Activated B cell treated with CpG ODN at 0.5 μM for 24 hours (primary cell): Measurements from ENCODE around the gene CYP2C19. TPM values are rescaled to one million over a fixed set of nuclear protein-coding genes. Genes with fewer than 3 reads are reported as not detected.
"Not testable (repeated sequence)": the region's sequence is repeated elsewhere in the genome, so short reads cannot be mapped to it uniquely, and the experiment has no call there.

ENCODE experiments used
- ATAC-seq: fragments of 200-7000 bp; cut with Tn5 transposase; one replicate; pipeline ENCODE4 v1.10.0; 2021; ENCODE audit warnings: low read depth, mild to moderate bottlenecking, moderate library complexity
- CTCF ChIA-PET: fragments of 350-600 bp; sonication (Branson Sonifier 250); formaldehyde crosslinking; loops from one replicate; lab custom pipeline; 2021; ENCODE audit warnings: antibody characterized with exemption; lab: Charles Lee
- POLR2A ChIA-PET: fragments of 350-600 bp; sonication (Branson Sonifier 250); formaldehyde crosslinking; loops from one replicate; lab custom pipeline; 2021; ENCODE audit warnings: antibody characterized with exemption; lab: Charles Lee
- DNase-seq: peaks from one replicate; pipeline ENCODE4 v3.0.0; 2022
- H3K27ac Mint-ChIP-seq: one replicate; pipeline ENCODE4 v1.8.0; 2020; ENCODE audit warnings: mixed read lengths
- H3K27me3 Mint-ChIP-seq: one replicate; pipeline ENCODE4 v1.8.0; 2021; ENCODE audit warnings: mixed read lengths
- H3K36me3 Mint-ChIP-seq: one replicate; pipeline ENCODE4 v1.8.0; 2021; ENCODE audit warnings: low read depth, mixed read lengths
- H3K4me1 Mint-ChIP-seq: one replicate; pipeline ENCODE4 v1.8.0; 2021; ENCODE audit warnings: mixed read lengths
- H3K4me3 Mint-ChIP-seq: one replicate; pipeline ENCODE4 v1.8.0; 2020; ENCODE audit warnings: mild to moderate bottlenecking, mixed read lengths
- H3K9me3 Mint-ChIP-seq: one replicate; pipeline ENCODE4 v1.8.0; 2020; ENCODE audit warnings: mixed read lengths
- intact Hi-C: fragments of 100-400 bp; cut with micrococcal nuclease; formaldehyde crosslinking; loops from one replicate; pipeline ENCODE4 v1.15.1; 2024
- total RNA-seq: library from RNA; stranded (reverse); gene quantifications from 2 replicates; pipeline ENCODE4 v1.2.3, GENCODE V29; 2022
- TF ChIP-seq, protein P1 (sequence below): fragments of 200-600 bp; IDR thresholded peaks from one replicate; pipeline ENCODE4 v1.8.0; 2022; ENCODE audit warnings: antibody characterized with exemption, mild to moderate bottlenecking

Gene CYP2C19
- total RNA-seq, 1 donor from 2014 or later: not detected

DNA sequence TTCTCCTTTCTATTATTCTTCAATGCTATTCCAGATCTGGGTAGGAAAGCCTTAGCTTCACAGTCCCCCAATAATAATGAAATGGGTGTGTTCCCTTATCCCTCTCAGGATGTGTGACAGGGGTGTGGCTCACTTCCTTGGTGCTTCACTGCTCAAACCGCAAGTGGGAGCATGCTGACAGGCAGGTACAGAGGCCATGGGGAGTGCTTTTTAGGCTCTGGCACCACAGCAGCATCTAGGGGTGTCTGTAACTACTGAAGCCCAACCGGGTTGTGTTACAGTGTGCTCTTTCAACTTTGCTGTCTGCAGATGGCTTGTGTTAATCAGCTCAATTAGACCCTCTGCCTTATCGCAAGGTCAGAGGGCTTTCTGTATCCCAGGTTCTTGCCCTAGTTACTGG is 96.6 kb downstream of the CYP2C19 start:
- H3K4me1 Mint-ChIP-seq: no peaks in the 10 kb centered on the region
- CTCF ChIA-PET: no interaction called here
- POLR2A ChIA-PET: no interaction called here
- no peaks in the 10 kb centered on the region for H3K27me3 Mint-ChIP-seq
- TF ChIP-seq, protein P1, sequence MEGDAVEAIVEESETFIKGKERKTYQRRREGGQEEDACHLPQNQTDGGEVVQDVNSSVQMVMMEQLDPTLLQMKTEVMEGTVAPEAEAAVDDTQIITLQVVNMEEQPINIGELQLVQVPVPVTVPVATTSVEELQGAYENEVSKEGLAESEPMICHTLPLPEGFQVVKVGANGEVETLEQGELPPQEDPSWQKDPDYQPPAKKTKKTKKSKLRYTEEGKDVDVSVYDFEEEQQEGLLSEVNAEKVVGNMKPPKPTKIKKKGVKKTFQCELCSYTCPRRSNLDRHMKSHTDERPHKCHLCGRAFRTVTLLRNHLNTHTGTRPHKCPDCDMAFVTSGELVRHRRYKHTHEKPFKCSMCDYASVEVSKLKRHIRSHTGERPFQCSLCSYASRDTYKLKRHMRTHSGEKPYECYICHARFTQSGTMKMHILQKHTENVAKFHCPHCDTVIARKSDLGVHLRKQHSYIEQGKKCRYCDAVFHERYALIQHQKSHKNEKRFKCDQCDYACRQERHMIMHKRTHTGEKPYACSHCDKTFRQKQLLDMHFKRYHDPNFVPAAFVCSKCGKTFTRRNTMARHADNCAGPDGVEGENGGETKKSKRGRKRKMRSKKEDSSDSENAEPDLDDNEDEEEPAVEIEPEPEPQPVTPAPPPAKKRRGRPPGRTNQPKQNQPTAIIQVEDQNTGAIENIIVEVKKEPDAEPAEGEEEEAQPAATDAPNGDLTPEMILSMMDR: no peak
- no peaks in the 10 kb centered on the region for H3K36me3 Mint-ChIP-seq
- no peak overlapping the region for H3K4me3 Mint-ChIP-seq
- no peak for DNase-seq
- no peak for ATAC-seq
- H3K9me3 Mint-ChIP-seq: peaks cover 14% of the 10 kb centered on the region
- intact Hi-C loops: no loop called here
- no peak overlapping the region for H3K27ac Mint-ChIP-seq

DNA sequence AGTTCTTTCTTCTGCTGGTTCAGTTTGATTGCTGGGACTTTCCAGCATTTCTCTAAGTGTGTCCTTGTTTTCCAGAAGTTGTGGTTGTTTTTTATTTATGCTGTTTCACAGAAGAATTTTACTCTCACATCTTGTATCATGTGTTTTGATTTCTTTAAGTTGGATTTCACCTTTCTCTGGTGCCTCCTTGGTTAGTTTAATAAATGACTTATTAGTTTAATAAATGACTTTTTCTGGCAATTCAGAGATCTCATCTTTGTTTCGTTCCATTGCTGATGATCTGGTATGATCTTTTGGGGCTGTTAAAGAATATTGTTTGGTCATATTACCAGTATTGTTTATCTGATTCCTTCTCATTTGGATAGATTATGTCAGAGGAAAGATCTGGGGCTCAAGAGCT is 116.2 kb downstream of the CYP2C19 start:
- ATAC-seq: no peak
- no peak overlapping the region for H3K27ac Mint-ChIP-seq
- DNase-seq: no peak
- TF ChIP-seq, protein P1: no peak
- intact Hi-C loops: no loop called here
- H3K4me1 Mint-ChIP-seq: no peaks in the 10 kb centered on the region
- H3K27me3 Mint-ChIP-seq: no peaks in the 10 kb centered on the region
- H3K36me3 Mint-ChIP-seq: no peaks in the 10 kb centered on the region
- CTCF ChIA-PET: no interaction called here
- peaks cover 2% of the 10 kb centered on the region for H3K9me3 Mint-ChIP-seq
- no peak overlapping the region for H3K4me3 Mint-ChIP-seq
- POLR2A ChIA-PET: no interaction called here

DNA sequence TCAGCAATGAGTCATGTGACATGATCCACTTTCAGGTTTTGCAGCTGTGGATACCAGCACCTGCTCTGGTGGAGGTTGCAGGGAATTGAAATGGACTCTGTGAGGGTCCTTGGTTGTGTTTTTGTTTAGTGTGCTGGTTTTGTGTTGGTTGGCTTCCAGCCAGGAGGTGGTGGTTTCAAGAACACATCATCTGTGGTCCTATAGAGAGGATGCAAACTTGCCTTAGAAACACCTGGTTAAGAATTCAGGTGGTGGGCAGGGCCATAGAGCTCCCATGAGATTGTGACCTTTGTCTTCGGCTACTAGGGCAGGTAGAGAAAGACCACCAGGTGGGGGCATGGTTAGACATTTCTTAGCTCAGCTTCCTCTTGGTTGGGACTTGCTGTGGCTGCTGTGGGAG is 116.7 kb downstream of the CYP2C19 start:
- Mint-ChIP-seq H3K27me3 (no peaks in the 10 kb centered on the region), H3K9me3 (peaks cover 2% of the 10 kb centered on the region), H3K4me3 (no peak overlapping the region), H3K36me3 (no peaks in the 10 kb centered on the region), H3K4me1 (no peaks in the 10 kb centered on the region), H3K27ac (no peak overlapping the region)
- intact Hi-C loops: no loop called here
- DNase-seq: no peak
- ChIA-PET CTCF (no interaction called here), POLR2A (no interaction called here)
- ATAC-seq: no peak
- TF ChIP-seq, protein P1: no peak

DNA sequence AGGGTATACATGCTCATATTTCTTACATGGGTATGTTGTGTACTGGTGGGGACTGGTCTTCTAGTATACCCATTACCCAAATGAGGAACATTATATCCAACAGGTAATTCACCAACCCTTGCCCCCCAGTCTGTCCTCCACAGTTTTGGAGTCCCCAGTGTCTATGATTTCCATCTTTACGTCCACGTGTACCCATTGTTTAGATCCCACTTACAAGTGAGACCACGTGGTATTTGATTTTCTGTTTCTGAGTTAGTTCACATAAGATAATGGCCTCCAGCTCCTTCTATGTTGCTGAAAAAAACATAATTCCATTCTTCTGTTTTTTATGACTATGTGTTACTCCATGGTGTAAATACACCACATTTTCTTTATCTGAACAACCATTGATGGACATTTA is 126.6 kb downstream of the CYP2C19 start:
- Mint-ChIP-seq H3K36me3 (no peaks in the 10 kb centered on the region), H3K9me3 (no peaks in the 10 kb centered on the region), H3K27me3 (peaks cover 5% of the 10 kb centered on the region), H3K4me3 (no peak overlapping the region), H3K4me1 (no peaks in the 10 kb centered on the region), H3K27ac (no peak overlapping the region)
- ChIA-PET CTCF (no interaction called here), POLR2A (no interaction called here)
- TF ChIP-seq, protein P1: no peak
- ATAC-seq (no peak), DNase-seq (no peak)
- intact Hi-C loops: no loop called here

DNA sequence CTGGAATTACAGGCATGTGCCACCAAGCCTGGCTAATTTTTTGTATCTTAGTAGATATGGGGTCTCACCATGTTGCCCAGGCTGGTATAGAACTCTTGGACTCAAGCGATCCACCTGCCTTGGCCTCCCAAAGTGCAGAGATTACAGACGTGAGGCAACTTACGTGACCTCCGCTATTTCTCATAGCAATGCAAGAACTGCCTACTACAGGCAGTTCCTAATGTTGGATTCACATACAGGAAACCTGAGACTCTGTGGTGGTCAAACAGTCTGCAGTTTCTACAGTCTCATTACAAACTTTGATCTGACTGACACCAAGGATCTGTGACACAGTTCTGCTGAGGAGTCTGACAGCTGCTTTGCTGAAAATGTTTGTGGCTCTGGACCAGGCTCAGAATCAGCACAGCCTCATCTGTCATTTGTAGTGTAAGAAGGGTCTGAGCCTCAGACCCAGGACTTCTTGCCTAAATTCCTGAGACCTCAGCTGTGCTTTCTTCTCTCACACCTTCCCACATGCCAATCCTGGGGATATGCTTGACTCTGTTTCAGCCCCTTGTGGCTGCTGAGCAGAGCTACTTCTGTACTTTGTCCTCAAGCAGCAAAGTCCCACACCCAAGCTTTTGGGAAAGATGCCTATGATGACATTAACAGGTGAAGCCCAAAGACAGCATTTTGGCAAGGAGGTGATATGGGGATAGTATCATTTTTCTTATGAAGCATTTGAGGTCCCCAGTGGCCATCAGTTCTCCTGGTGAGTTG is 128.0 kb downstream of the CYP2C19 start:
- H3K36me3 Mint-ChIP-seq: no peaks in the 10 kb centered on the region
- H3K4me1 Mint-ChIP-seq: no peaks in the 10 kb centered on the region
- TF ChIP-seq, protein P1: no peak
- intact Hi-C loops: no loop called here
- CTCF ChIA-PET: no interaction called here
- no peak overlapping the region for H3K4me3 Mint-ChIP-seq
- DNase-seq (no peak), ATAC-seq (no peak)
- no peak overlapping the region for H3K27ac Mint-ChIP-seq
- POLR2A ChIA-PET: no interaction called here
- H3K9me3 Mint-ChIP-seq: no peaks in the 10 kb centered on the region
- H3K27me3 Mint-ChIP-seq: peaks cover 5% of the 10 kb centered on the region

DNA sequence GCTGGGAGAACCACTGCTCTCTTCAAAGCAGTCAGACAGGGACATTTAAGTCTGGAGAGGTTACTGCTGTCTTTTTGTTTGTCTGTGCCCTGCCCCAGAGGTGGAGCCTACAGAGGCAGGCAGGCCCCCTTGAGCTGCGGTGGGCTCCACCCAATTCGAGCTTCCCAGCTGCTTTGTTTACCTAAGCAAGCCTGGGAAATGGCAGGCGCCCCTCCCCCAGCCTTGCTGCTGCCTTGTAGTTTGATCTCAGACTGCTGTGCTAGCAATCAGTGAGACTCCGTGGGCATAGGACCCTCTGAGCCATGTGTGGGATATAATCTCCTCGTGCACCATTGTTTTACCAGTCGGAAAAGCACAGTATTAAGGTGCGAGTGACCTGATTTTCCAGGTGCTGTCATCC is 135.9 kb downstream of the CYP2C19 start:
- H3K4me3 Mint-ChIP-seq, H3K27ac Mint-ChIP-seq, CTCF ChIA-PET, ATAC-seq, intact Hi-C loops, DNase-seq, H3K36me3 Mint-ChIP-seq, H3K9me3 Mint-ChIP-seq, H3K4me1 Mint-ChIP-seq, H3K27me3 Mint-ChIP-seq, POLR2A ChIA-PET: not testable (repeated sequence)
